HG02840 (cell line): ENCODE data around the gene RBP4.

ENCODE experiments used
- ATAC-seq: cut with Tn5 transposase; IDR thresholded peaks from one replicate; pipeline ENCODE4 v1.9.1; 2021; ENCODE audit warnings: mild to moderate bottlenecking, moderate library complexity, moderate number of reproducible peaks; ENCODE audit not compliant: unreplicated experiment, low FRiP score

Gene RBP4

GRCh38 chr10:93597075-93597599 lies 3.9 kb downstream of the RBP4 start:
- no peak for ATAC-seq

GRCh38 chr10:93596539-93596938 lies 4.5 kb downstream of the RBP4 start:
- ATAC-seq: no peak

- ATAC-seq: no peak
Observed at GRCh38 chr10:93595378-93596161, 5.5 kb downstream of the RBP4 start.

- no peak for ATAC-seq
Observed at GRCh38 chr10:93594518-93594917, 6.5 kb downstream of the RBP4 start.

- no peak for ATAC-seq
Observed at GRCh38 chr10:93593749-93594148, 7.3 kb downstream of the RBP4 start.

- no peak for ATAC-seq
Observed at GRCh38 chr10:93593254-93593653, 7.8 kb downstream of the RBP4 start.

GRCh38 chr10:93591065-93591808 lies 9.8 kb downstream of the RBP4 start:
- no peak for ATAC-seq

GRCh38 chr10:93590638-93591037 lies 10.4 kb downstream of the RBP4 start:
- ATAC-seq: no peak

- ATAC-seq: no peak
Observed at GRCh38 chr10:93589648-93590562, 11.1 kb downstream of the RBP4 start.

- ATAC-seq: no peak
Observed at GRCh38 chr10:93584445-93584844, 16.6 kb downstream of the RBP4 start.

GRCh38 chr10:93580828-93581227 lies 20.2 kb downstream of the RBP4 start:
- no peak for ATAC-seq

- no peak for ATAC-seq
Observed at GRCh38 chr10:93579985-93580711, 20.9 kb downstream of the RBP4 start.

- no peak for ATAC-seq
Observed at GRCh38 chr10:93579089-93579488, 21.9 kb downstream of the RBP4 start.

- no peak for ATAC-seq
Observed at GRCh38 chr10:93577565-93577964, 23.5 kb downstream of the RBP4 start.

GRCh38 chr10:93576888-93577287 lies 24.1 kb downstream of the RBP4 start:
- no peak for ATAC-seq

GRCh38 chr10:93573924-93574323 lies 27.1 kb downstream of the RBP4 start:
- ATAC-seq: no peak

- no peak for ATAC-seq
Observed at GRCh38 chr10:93573051-93573909, 27.8 kb downstream of the RBP4 start.

GRCh38 chr10:93572606-93573005 lies 28.4 kb downstream of the RBP4 start:
- no peak for ATAC-seq

GRCh38 chr10:93570383-93570782 lies 30.7 kb downstream of the RBP4 start:
- ATAC-seq: no peak
